GM12874 (cell line): ENCODE data around the gene DNAJB7.

Experiments used
- CTCF ChIP-seq: IDR thresholded peaks from 2 replicates; pipeline ENCODE4 v1.5.1; 2011; ENCODE audit warnings: low read depth, mild to moderate bottlenecking, control low read depth, low read length, moderate library complexity; ENCODE audit not compliant: insufficient read depth

DNAJB7 gene

GRCh38 chr22:40818192-40818746 lies 43.6 kb downstream of the DNAJB7 start:
- no peak for TF ChIP-seq CTCF

- TF ChIP-seq CTCF: no peak
Measured at GRCh38 chr22:40817737-40818136, 44.2 kb downstream of the DNAJB7 start.

- no peak for TF ChIP-seq CTCF
Measured at GRCh38 chr22:40813912-40814315, 48.0 kb downstream of the DNAJB7 start.
